Measurements from ENCODE around the gene ELL2. TPM values are rescaled to one million over a fixed set of nuclear protein-coding genes. Genes with fewer than 3 reads are reported as not detected.
"Not testable (repeated sequence)": the region's sequence is repeated elsewhere in the genome, so short reads cannot be mapped to it uniquely, and the experiment has no call there.

Gene ELL2
- polyA plus RNA-seq, 1 of the 3 experiments (the other 2 are of a cell fraction), result 18.4 TPM

DNA sequence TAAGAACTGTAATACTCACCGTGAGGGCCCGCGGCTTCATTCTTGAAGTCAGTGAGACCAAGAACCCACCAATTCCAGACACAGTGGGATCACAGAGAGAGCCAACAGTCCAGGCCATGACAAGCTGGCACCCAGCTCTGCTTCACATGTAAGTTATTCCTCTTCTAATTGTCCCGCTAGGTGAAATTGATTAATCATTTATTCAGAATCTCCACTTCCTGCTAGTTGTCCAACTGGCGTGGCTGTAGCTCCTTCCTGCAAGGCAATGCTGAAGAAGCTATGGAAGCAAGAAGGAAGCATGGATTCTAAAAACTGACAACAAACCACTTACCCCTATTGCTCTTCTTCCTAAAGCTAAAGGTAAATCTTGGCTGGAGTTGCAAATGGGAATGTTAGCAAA is 109.1 kb downstream of the ELL2 start (continued):
- TF ChIP-seq, protein P1, sequence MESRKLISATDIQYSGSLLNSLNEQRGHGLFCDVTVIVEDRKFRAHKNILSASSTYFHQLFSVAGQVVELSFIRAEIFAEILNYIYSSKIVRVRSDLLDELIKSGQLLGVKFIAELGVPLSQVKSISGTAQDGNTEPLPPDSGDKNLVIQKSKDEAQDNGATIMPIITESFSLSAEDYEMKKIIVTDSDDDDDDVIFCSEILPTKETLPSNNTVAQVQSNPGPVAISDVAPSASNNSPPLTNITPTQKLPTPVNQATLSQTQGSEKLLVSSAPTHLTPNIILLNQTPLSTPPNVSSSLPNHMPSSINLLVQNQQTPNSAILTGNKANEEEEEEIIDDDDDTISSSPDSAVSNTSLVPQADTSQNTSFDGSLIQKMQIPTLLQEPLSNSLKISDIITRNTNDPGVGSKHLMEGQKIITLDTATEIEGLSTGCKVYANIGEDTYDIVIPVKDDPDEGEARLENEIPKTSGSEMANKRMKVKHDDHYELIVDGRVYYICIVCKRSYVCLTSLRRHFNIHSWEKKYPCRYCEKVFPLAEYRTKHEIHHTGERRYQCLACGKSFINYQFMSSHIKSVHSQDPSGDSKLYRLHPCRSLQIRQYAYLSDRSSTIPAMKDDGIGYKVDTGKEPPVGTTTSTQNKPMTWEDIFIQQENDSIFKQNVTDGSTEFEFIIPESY (IDR thresholded peaks at IDR 0.05; ENCODE audit: borderline replicate concordance, low read depth), result no peak
- TF ChIP-seq TEAD4 (IDR thresholded peaks at IDR 0.05; ENCODE audit: borderline replicate concordance, insufficient read depth) (no peak), FOXM1 (IDR thresholded peaks at IDR 0.05; ENCODE audit: low read depth) (no peak), MEF2A (IDR thresholded peaks at IDR 0.05; ENCODE audit: borderline replicate concordance, low read depth) (no peak), GATA2 (CRISPR knock-in tag; IDR thresholded peaks at IDR 0.05) (no peak)

- H3K9me2 ChIP-seq; H4K20me1 ChIP-seq (ENCODE audit: insufficient read depth); POLR2A ChIA-PET; H3K9ac ChIP-seq; H3K79me2 ChIP-seq (ENCODE audit: insufficient read depth); H3K4me2 ChIP-seq; H3K4me3 ChIP-seq (ENCODE audit: low read depth in 2 of 2, low read length in 1 of 2); H3K36me3 ChIP-seq (replicated peaks in 1 of 2; ENCODE audit: control insufficient read depth in 1 of 2, insufficient read depth in 2 of 2, low read length in 1 of 2); H3K9me3 ChIP-seq; DNase-seq; H3F3A ChIP-seq (replicated peaks; ENCODE audit: insufficient read depth); H3K27ac ChIP-seq (ENCODE audit: low read depth in 2 of 2, low read length in 1 of 2); H3K4me1 ChIP-seq (ENCODE audit: control insufficient read depth in 1 of 2, insufficient read depth in 2 of 2, low read depth in 1 of 2, low read length in 1 of 2); H3K27me3 ChIP-seq (ENCODE audit: insufficient read depth); H2AFZ ChIP-seq (ENCODE audit: low read depth): not testable (repeated sequence)
- CTCF ChIA-PET, result interaction anchor here (1.7 to 15.2 kb wide), 4 partner anchors 29 to 487 kb away, joined by 6 to 170 read pairs (median 93); partner anchors contain the start of genes GLRX and RFESD
- no CpG with 5 or more reads among the region's 34 CpGs for WGBS (ENCODE audit: low lambda C conversion rate)
Observed at GRCh38 chr5:95851141-95851540, 110.5 kb downstream of the ELL2 start.

DNA sequence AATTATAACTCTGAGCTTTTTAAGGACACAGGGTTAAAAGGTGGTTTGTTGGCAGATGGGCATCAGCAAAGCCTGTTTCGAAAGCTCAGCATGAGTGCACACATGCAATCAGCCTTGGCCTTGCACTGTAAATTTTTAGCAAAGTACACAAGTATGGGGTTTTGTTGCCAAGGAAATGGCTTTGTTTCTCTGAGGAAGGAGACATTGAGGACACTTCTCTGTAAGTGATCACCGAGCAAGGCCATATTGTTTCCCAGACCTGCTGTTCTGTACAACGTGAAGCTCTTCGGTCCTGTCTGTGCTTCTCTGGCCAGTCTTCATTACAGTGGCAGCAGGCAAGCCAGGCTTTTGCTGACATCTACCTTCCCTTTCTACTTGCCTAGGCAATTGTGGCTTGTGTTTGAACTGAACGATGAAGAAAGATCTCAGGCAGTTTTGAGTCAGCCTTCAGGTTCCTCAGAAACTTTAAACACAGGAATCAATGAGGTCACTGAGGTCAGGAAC is 111.2 kb downstream of the ELL2 start:
- Histone ChIP-seq H3K9me3 (no peaks in the 10 kb centered on the region), H3K9ac (no peak overlapping the region), H3K27ac (ENCODE audit: low read depth in 2 of 2, low read length in 1 of 2) (no peak overlapping the region), H3K4me1 (ENCODE audit: control insufficient read depth in 1 of 2, insufficient read depth in 2 of 2, low read depth in 1 of 2, low read length in 1 of 2) (peaks cover 3 to 7% of the 10 kb centered on the region in 2 experiments; a peak in 1 of 4 replicates), H3K4me2 (no peak overlapping the region), H3K79me2 (ENCODE audit: insufficient read depth) (no peaks in the 10 kb centered on the region), H2AFZ (ENCODE audit: low read depth) (no peak overlapping the region), H4K20me1 (ENCODE audit: insufficient read depth) (no peaks in the 10 kb centered on the region), H3K9me2 (no peaks in the 10 kb centered on the region), H3K36me3 (replicated peaks in 1 of 2; ENCODE audit: control insufficient read depth in 1 of 2, insufficient read depth in 2 of 2, low read length in 1 of 2) (no peaks in the 10 kb centered on the region), H3F3A (replicated peaks; ENCODE audit: insufficient read depth) (no peaks in the 10 kb centered on the region), H3K4me3 (ENCODE audit: low read depth in 2 of 2, low read length in 1 of 2) (no peak overlapping the region), H3K27me3 (ENCODE audit: insufficient read depth) (no peaks in the 10 kb centered on the region)
- ChIA-PET CTCF (interaction anchor here (1.1 to 15.2 kb wide), 6 partner anchors 8 to 487 kb away, joined by 5 to 170 read pairs (median 28); partner anchors contain the start of genes GLRX and RFESD), POLR2A (no interaction called here)
- no peak for DNase-seq
- TF ChIP-seq PBX3 (IDR thresholded peaks at IDR 0.05) (no peak), RFX5 (IDR thresholded peaks at IDR 0.05; ENCODE audit: low read length) (no peak), FOXM1 (IDR thresholded peaks at IDR 0.05; ENCODE audit: low read depth) (no peak), SIN3A (IDR thresholded peaks at IDR 0.05; ENCODE audit: borderline replicate concordance, low read depth, low read length) (no peak), EZH2phosphoT487 (IDR thresholded peaks at IDR 0.05; ENCODE audit: borderline replicate concordance, low read depth) (no peak), MEF2A (IDR thresholded peaks at IDR 0.05; ENCODE audit: borderline replicate concordance, low read depth) (no peak), MXI1 (IDR thresholded peaks at IDR 0.05; ENCODE audit: low read depth, low read length) (no peak), GATA2 (CRISPR knock-in tag; IDR thresholded peaks at IDR 0.05) (no peak), FOXJ3 (CRISPR knock-in tag; IDR thresholded peaks at IDR 0.05) (no peak)
- TF ChIP-seq, protein P1 (IDR thresholded peaks at IDR 0.05; ENCODE audit: borderline replicate concordance, low read depth), result no peak
- 96% methylated on average over 5 of the region's 5 CpGs for WGBS (ENCODE audit: low lambda C conversion rate)

Measured in SK-N-SH (cell line).